ENCODE results near the gene TMEM129.

TMEM129 gene

DNA sequence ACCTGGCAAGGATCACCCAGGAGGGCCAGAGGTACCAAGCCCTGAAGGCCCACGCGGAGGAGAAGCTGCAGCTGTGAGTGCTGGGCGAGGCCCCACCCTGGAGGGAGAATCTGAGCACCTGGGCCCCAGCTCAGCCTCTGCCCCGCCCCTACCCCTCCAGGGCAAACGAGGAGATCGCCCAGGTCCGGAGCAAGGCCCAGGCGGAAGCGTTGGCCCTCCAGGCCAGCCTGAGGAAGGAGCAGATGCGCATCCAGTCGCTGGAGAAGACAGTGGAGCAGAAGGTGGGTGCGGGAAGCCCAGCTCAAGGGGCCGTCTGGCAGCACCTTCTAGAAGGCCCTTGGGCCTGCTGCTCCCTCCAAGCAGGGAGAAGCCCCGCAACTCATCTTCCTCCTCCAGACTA lies 23.4 kb upstream of the TMEM129 start:
- no peak for DNase-seq (ENCODE audit: low spot score)

DNA sequence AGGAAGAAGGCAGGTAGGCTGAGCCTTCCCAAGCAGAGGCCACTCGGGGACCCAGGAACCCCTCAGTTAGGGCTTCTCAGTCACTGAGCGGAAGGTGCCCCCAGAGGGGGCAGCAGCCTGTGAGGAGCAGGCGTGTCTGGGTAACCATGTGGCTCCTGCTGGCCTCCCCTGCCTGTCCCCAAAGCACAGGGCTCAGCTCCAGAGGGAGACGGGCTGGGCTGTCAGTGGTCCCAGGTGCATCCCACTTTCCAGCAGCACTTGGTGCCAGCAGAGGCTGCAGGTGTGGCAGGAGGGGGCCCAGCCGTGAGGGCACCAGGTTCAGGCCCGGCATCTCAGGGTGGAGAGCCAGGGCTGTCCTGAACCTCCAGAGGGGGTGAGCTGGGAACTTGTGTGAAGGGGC lies 22.9 kb upstream of the TMEM129 start:
- DNase-seq (ENCODE audit: low spot score), result no peak

DNA sequence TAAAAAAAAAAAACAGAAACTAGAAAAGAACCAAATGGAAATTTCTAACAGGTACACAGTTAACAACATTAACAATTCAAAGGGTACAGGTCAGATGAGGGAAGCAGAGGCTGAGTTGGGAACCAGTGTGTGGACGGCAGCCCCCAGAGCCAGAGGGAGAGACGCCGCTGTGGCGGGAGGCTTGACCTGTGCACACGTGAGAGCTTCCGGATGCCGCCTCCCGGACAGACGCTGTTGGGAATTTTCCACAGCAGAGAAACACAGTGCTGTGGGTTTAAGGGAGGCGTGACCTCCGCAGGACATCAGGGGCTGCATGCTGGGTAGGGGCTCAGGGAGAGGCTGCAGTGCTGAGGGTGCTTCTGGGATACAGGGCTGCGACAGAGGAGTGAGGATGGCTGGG lies 22.4 kb upstream of the TMEM129 start:
- DNase-seq (ENCODE audit: low spot score), result no peak

DNA sequence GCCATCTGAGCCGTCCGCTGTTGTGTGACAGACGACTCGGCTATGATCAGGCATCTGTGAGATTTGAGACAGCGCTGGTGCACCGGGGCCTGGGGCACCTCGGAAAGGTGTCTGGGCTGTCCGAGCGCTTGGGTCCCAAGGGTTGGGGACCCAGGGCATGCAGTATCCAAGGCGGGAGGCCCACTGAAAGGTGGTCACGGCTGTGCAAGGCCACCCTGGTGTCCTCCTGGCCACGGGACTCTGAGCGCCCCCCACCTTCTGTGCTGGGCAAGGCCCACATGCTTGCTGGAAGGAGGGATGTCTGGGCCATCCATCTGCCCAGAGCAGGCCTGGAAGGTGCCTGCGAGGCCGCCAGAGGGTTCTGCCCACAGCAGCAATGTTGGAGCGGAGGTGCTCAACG lies 20.1 kb upstream of the TMEM129 start:
- DNase-seq (ENCODE audit: low spot score), result no peak

- DNase-seq (ENCODE audit: low spot score), result no peak
These were observed 19.0 kb upstream of the TMEM129 start for GRCh38 chr4:1740021-1740545.

DNA sequence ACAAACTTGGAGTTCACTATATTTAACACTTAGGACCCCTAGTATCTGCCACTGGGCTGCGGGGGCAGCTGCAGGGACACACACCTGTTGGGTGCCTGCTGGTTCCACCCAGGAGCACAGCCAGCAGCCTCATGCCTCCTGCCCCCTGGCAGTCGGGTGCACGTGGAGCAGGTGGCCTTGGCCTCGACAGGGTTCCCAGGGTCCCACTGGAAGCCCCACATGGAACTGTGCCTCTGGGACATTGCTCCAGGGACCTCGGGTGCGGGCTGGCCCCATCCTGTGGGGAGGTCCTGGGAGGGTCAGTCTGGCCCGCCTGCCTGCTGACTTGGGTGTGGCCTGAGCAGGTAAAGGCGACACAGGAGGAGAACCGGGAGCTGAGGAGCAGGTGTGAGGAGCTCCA lies 18.2 kb upstream of the TMEM129 start:
- no peak for DNase-seq (ENCODE audit: low spot score)

DNA sequence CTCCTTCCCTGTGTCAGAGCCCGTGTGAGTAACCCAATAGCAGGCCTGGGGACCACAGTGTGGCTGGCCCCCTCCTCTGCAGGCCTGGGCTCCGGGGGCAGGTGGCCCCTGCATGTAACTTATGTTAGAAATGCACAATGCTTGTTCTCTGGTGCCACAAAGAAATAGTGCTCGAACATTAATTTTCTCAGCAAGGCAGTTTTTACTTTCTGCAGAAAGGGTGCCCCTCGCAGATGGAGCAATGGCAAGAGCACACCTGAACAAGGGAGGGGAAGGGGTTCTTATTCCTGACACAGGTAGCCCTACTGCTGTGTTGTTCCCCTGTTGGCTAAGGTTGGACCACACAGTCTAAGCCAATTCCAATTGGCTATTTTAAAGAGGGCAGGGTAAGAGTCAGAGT lies 17.3 kb upstream of the TMEM129 start:
- no peak for DNase-seq (ENCODE audit: low spot score)

GRCh38 chr4:1737666-1738065 lies 16.5 kb upstream of the TMEM129 start:
- no peak for DNase-seq (ENCODE audit: low spot score)

DNA sequence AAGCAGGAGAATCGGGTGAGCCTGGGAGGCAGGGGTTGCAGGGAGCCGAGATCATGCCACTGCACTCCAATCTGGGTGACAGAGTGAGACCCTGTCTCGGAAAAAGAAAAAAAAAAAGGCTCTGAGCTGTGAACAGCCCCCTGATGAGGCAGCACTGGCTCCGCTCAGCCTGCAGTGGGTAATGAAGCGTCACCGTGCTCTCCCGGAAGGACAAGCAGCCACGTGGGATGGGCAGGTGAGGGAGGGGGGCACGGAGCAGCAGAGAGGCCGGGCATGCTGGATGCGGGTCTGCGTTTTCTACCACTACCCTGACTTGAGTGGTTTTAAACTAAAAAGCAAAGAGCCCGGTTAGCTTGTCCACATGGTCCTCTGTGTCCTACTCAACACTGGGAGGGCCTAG lies 15.7 kb upstream of the TMEM129 start:
- DNase-seq (ENCODE audit: low spot score), result no peak

GRCh38 chr4:1735215-1735614 lies 14.1 kb upstream of the TMEM129 start:
- no peak for DNase-seq (ENCODE audit: low spot score)

DNA sequence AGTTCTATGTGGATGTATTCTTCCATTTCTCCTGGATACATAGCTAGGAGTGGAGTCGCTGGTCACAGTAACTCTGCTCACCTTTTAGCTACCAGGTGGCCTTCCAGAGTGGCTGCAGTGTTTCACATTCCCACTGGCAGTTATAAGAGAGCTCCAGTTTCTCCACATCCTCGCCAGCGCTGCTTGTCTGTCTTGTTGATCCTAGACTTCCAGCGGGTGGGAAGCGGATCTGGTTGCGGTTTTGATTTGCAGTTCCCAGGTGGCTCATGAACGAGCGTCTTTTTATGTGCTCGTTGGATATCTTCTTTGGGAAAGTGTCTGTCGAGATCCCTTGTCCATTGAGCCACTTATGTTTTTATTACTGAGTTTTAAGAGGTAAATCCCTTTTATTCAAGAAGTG lies 11.8 kb upstream of the TMEM129 start:
- DNase-seq (ENCODE audit: low spot score), result no peak

- DNase-seq (ENCODE audit: low spot score), result no peak
These were observed 10.1 kb upstream of the TMEM129 start for GRCh38 chr4:1731180-1731579.

DNA sequence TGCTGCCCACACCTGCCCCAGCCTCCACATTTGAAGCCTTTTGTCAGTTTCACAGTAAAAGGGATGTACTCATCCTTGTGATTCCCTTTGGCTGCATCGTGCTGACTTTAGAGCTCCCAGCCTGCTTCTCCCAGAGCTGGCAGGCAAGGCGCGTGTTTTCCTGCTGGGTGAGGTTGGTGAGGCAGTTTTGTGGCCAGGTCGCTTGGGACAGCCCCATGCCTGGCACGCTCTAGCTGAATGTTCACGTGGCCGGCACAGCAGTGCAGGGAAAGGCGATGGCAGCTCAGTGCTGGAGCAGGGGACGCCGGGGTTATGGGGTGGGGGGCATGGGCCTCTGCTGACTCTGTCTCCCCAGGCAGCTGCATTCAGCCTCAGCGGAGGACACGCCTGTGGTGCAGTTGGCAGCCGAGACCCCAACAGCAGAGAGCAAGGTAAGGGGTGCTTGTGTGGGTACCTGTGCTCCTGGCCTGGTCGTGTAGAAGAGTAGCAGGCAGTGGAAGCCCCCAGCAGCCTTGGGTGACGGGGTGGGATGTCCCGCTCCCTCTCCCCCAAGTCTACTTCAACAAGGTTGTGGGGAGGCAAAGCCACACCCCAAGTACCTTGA lies 9.5 kb upstream of the TMEM129 start:
- no peak for DNase-seq (ENCODE audit: low spot score)

- DNase-seq (ENCODE audit: low spot score), result no peak
These were observed 7.2 kb upstream of the TMEM129 start for GRCh38 chr4:1728061-1728980.

GRCh38 chr4:1727117-1728031 lies 6.3 kb upstream of the TMEM129 start:
- DNase-seq (ENCODE audit: low spot score), result no peak

DNA sequence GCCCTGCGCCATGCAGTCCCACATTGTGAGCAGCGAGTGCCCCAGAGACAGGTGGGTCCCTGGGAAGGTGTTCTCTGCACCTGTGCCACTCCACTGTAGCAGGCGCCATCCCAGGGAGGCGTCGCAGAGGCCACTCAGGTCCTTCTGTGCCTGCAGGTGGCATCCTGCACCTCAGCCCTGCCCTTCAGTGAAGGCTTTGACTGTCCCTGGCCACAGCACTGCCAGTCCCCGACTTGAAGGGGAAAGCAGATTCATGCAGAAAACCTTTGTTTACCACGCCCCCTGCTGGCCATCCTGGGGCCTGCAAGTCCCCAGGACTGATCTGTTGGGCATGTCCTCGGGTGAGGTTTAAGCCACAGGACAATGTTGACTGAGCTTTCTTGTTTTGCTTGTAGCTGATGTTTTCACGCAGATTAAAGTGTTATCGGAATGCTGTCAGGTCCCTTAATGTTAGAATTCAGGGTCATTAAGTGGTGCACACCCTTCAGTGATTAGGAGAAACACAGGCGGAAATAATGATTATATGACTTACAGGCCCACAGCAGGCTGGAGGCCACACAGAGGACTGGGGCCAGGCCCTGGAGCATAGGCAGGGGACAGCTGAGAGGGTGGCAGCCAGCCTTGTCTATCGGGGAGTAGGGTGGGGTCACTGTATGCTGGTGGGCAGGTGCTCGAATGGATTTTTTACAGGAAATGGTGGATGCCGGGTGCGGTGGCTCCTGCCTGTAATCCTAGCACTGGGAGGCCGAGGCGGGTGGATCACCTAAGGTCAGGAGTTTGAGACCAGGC lies 5.2 kb upstream of the TMEM129 start:
- peak; percentile 78 for DNase-seq (ENCODE audit: low spot score)

DNA sequence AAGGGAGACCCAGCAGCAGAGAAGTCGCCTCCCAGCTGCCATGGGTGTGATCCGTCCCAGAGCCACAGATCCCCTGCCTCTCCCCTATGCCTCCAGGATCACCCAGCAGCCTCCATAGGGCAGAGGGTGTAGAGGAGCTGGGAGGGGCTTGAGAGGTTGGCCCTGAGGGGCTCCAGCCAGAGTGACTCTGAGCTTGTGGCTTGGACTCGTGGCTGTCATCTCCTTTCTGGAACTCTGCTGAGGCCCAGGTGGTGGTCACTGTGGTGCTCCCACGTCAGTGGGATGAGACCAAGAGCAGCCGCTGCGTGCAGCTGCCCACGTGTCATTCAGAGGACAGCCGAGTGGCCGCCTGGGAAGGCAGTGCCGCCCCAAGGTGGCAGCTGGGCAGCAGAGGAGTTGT lies 4.4 kb upstream of the TMEM129 start:
- DNase-seq (ENCODE audit: low spot score), result no peak

- DNase-seq (ENCODE audit: low spot score), result no peak
These were observed 2.1 kb upstream of the TMEM129 start for GRCh38 chr4:1723131-1723801.

DNA sequence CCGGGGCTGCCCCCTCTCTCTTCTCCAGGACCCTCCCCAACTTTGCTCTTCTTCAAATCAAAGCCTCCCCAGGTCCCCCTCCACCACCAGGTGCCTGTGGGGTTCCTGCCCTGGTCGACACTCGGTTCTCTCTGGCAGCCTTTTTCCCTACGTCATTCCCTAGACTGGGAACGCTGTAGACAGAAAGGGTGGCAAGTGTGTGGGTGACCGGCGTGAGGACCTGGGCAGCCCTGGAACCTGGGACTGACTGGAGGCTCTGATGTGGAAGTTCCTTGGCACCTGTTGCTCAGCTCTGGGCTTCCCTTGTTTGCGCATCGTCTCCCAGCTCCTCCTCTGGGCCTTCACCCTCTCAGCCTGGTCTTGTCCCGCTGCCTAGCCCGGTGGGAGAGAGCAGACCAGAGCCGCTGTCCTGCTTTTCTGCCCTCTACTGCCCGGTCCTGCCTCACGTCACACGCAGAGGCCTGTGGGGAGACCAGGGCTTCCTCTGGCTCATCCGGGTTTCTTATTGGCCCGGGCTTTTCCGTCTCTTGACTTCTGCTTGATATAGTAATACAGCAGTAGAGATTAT lies 1.5 kb upstream of the TMEM129 start:
- DNase-seq (ENCODE audit: low spot score), result peak; percentile 71

DNA sequence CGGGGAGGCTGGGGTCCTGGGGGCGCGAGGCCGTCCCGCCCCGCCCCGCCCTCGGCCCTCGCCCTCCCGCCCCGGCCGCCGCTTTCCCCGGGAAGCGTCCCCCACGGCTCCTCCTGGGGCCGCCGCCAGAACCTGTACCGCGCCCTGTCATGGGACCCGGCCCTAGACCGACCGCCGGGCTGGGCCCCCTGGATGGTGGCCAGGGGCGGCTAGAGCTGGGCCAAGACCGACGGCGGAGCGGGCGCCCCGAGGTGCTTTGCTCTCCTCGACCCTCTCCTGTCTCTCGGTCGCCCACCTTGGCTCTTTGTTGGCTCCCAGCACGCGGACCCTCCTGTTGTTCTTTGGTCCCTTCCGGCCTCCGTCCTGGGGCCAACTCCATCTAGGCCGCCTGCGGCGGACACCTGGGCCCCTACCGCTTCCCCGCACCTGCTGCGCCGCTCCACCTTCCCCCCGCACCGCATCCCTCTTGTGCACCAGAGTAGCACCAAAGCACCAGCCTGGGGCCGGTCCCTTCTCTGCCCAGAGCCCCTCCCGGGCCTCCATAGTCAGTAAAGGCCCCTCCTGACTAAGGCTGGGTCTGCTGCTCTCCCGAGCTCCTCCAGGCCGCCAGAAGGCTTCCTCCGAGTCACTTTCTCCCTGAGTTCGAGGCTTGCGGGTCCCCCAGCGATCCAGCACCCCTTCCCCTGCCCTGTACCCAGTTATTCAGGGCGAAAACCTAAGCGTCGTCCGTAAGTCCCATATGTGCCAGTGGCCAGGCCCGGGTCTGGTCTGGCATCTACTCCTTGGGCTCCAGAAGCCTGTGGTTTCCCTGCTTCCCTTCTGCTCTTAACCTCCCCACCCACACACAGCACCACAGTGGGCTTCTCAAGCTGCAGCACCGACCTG lies 785 bp upstream of the TMEM129 start:
- no peak for DNase-seq (ENCODE audit: low spot score)
